GM18502 (cell line): ENCODE data around the gene ERN1.

ENCODE experiments used
- ATAC-seq: cut with Tn5 transposase; IDR thresholded peaks from one replicate; pipeline ENCODE4 v1.9.1; 2021; ENCODE audit warnings: mild to moderate bottlenecking; ENCODE audit not compliant: unreplicated experiment, poor library complexity

ERN1 gene

DNA sequence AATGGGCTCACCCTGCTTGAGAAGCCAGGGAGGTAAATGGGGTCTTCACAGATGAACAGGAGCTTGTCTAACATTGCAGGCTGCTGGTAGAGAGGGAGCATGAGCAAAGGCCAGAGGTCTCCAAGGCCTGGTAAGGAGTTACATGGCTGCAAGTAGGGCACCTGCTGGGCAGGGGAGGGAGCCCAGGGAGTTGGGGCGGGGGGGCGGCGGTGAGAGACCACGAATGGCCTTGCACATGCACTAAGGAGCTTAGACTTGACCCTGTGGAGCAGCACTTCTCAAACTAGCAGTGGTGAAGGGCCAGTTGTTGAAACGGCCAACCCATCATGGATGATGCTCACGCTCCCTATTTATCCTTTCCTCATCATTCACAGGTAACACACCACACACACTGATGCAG lies 38.4 kb downstream of the ERN1 start:
- no peak for ATAC-seq

DNA sequence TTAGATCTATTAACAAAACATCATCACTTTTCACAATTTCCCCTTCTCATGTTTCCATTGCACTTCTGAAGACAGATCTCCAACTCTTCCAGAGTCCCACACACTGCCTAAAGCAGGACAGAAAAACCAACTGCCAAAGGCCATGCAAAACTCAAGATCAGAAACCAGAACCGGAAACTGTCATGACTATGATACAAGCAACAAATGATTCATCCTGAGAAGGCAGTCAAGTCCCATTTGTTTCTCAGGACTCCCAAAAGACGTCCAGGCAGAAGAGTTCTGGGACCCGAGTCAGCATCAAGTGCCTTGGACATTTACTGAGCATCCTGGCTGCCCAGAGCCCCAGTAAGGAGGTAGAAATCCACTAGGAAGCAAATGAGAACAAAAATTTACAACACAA lies 38.8 kb downstream of the ERN1 start:
- no peak for ATAC-seq

DNA sequence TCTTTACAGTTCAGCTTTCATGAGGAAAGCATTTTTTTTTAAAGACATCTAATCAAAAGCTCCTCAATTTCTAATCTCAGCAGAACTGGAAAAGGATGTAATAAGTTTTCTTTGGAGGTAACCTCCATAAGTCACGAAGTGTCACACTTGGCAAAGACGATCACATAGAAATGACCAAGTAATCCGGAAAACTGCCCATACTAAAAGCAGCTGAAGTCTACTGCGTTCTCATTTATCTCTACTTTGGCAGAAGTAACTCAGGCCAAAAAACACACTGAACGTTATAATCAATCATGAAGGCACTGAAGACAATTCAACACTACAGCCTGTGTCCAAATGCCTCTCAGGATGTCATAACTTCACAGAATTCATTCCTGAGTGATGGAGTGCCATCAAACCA lies 39.8 kb downstream of the ERN1 start:
- ATAC-seq = no peak

DNA sequence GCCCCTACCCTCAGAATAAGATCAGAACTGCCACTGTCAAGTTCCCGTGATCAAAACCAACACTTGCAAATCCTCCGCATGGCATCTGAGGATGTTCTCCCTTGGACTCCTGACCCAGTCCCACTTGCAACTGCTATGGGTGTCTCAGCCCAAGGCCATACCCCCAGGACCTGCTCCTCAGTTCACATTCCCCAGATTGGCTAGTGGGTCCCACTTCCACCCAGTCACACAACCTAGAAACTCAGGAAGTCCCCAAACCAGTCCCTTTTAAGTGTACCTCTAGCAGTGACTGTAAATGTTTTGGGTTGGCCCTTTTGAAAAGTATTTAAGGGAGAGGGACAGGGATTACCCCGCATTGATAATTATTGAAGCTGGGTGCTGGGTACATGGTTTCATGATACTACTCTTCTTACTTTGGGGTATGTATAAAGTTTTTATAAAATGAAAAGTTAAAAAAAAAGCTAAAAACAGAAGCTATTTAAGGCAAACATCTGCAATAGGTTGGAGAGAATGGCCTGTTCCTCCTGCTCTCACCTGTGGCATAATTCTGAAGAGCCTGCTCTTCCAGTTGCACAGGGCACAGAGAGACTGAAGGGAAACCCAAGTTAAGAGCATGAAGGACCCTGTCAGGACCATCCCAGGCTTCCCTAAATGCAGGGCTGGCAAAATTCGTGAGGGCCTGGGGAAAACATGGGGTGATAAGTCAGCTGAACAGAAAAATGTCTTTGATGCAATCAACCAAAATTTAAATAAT lies 42.5 kb downstream of the ERN1 start:
- no peak for ATAC-seq

DNA sequence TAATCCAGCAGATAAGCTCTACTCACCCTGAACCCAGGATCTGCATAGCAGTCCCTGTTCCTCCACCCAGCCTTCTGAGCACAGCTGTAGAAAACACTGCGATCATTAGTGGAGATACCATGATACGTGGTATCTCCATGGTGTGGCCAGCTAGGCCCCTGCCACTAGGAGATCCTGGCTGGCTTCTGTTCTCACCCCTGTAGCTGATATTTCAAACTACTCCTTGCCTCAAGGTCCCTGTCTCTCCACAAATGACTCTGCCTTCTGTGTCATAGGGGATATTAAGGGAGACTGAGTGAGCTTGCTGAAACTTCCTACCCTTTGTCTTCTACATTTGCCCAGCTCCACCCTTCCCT lies 44.3 kb downstream of the ERN1 start:
- no peak for ATAC-seq

DNA sequence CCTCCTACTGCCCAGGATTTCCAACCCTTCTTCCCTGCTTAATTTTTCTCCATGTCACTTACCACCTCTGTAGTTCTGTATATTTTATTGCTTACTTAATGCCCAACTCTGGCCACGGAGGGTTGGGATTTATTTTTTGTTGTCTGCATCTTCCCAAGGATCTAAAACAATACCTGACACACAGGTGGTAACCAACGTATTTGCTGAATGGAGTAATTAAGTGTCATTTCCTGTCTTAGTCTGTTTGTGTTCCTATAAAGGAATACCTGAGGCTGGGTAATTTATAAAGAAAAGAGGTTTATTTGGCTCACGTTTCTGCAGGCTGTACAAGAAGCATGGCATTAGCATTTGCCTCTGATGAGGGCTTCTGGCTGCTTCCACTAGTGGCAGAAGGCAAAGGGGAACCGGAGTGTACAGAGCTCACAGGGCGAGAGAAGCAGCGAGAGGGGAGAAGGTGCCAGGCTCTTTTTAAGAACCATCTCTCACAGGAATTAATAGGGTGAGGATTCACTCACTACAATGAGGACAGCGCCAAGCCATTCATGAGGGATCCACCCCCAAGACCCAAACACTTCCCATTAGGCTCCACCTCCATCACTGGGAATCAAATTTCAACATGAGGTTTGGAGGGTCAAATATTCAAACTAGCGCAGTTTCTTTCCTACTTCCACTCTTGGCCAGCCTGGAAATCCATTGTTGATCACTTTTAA lies 44.8 kb downstream of the ERN1 start:
- no peak for ATAC-seq

DNA sequence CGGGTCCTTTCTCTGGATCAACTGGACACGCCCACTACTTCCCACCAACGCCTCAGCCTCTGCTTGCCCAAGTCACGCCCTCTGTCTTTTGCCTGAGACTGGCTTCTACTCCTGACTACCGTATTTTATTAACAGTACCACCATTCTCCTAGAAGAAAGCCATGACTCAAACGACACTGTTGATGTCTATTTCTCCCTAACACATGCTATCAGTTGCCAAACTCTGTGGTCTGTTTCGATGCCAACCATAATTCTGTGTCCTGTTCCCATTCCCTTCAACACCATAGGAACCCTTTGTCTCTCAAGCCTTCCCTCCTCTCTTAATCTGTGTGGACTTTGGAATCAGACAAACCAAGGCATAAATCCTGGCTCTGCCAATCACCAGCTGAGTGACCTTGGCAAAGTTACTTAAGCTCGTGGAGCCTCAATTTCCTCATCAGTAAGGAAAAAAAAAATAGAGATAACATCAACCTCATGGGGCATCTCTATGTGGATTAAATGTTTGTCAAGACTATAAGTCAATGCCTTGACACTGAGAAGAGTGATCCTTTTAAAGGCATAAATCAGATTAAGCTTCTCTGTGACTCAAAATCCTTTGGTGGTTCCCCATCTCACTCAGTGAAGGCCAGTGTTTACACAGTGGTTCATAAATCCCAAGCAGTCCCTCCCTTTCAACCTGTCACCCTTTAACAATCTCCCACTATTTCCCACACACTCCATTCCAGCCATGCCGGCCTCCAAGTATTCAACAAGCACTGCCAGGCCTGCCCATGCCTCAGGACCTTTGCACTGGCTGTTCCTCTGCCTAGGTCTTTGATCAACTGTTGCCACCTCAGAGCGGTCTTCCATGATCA lies 45.6 kb downstream of the ERN1 start:
- ATAC-seq = no peak

DNA sequence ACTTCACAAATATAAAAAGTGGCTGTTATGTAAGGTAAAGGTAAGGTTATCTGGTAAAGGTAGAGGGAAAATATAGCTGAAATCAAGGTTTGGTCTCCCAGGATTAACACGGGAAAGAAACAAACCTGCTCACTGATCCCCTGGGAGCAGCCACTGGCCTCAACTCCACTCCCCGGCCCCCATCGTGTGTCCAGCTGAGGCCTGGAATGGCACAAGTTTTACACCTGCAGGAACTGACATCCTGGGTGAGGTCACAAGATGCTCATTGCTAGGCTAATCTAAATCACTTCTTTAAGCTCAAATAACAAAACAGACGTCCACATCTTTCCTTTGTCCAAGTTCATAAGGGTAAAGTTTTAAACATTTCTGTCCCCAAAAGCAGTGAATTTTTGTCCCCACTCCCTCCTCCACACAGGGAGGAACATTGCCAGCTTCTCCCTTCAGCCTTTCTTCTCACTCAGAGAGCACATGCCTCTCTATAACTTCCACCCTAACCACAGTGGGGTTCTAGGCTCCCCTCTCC lies 46.3 kb downstream of the ERN1 start:
- no peak for ATAC-seq

DNA sequence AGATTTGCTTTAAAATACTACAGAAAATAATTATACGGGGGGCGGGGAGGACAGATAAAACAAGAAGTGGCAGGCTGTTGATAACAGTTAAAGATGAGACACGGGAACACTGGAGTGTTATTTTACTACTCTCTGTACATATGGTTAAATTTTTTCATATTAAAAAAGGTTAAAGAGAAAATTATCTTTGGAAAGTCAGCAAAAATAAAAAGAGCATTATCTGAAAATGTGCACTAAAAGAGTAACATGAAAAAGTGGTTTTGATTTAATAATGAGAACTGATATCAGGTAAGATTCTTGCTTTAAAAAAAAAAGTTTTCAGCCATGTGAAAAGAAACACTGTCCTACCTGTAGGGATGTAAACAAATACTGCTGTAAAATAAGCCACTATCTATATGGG lies 46.9 kb downstream of the ERN1 start:
- ATAC-seq = no peak

DNA sequence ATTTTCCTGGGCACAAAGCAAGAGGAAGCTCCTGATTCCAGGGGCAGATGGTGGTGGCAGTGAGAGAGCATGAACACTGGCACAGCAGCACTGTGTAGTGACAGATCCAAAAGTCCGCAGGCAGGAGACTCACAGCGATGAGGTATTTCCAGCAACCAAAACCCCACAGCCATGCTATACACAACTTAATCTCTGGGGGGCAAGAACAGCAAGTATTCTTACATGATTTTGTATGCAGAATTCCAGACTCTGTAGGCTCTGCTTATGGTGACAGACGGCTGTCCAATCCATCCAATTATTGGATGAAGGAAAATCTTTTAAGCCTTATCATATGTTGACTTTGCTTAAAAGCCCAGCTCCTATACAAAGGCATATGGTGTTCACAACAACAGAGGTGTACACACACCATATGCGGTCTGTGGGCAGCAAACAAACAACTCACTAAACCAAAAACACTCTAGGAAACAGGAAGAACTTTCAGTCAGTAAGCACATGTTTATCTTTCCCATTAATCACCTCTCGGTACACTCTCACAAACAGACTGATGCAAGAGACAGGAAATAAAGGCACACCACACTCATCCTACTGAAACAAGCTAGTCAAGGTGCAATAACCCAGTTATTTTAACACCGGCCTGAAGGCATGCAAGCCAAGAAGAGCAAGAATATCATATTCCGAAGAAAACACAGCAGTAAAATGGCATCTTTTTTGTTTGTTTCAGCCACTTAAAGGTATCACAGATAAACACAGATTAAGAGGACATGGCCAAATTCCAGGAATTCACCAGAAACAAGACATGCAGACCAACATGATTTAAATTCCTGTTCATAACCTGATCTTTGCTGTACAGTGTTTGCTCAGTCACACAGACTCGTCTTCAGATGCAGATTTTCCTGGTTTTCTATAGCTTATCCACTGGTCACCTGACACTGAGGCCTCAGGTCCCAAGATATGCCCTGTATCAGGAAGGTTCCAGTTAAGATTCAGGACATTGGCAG lies 47.8 kb downstream of the ERN1 start:
- no peak for ATAC-seq

DNA sequence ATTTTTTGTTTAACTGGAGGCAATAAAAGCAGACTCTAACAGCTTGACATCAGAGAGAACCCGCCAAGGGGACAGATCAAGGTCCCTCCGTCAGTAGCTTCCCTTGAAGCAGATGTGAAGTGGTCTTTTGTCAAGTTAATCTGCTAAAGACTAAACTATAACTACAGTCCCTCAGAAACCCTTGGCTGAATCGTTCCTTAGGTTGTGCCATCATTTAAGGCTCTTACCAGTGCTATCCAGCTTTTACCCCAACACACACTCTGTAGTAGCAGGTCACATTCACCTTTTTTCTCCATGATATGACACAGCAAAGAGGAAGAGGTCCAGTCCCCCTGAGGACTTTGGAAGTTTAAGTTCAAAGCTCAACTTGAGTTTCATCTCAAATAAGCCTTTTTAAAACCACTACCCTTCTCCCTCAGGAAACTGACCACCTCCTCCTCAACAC lies 49.7 kb downstream of the ERN1 start:
- no peak for ATAC-seq

DNA sequence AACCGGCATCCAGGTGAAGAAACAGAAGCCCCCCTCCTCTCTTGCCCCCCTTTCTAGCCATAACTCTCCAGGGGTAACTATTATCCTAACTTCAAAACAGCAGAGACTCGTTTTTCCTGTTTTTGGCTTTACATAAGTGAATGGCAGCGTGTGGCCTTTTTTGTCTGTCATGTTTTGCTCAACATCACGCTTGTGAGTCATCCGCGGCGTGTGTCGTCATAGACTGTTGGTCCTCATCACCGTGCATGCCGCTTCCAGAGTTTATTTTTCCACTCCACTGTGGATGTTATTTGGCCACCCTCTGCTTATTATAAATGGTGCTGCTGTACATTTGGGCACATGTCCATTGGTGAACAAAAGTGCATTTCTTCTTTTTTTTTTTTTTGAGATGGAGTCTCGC lies 52.6 kb downstream of the ERN1 start:
- ATAC-seq = no peak

DNA sequence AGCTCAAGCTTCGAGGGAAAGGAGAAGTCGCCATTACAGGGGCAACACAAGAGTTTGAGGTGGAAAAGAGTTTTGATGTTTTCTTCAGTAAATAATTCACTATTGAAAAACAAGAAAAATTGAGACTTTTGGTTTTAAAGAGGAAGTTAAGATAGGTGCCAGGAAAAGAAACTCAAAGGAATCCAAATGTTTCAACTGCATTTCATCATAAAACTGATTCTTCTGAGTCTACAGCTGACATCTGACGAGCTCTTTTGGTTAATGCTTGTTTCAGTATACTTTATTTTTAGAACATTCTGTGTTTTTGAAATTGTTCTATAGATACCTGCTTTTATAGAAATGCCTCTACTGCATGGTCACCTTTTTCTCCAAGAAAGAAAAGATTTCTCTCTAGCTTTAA lies 54.0 kb downstream of the ERN1 start:
- ATAC-seq = no peak

DNA sequence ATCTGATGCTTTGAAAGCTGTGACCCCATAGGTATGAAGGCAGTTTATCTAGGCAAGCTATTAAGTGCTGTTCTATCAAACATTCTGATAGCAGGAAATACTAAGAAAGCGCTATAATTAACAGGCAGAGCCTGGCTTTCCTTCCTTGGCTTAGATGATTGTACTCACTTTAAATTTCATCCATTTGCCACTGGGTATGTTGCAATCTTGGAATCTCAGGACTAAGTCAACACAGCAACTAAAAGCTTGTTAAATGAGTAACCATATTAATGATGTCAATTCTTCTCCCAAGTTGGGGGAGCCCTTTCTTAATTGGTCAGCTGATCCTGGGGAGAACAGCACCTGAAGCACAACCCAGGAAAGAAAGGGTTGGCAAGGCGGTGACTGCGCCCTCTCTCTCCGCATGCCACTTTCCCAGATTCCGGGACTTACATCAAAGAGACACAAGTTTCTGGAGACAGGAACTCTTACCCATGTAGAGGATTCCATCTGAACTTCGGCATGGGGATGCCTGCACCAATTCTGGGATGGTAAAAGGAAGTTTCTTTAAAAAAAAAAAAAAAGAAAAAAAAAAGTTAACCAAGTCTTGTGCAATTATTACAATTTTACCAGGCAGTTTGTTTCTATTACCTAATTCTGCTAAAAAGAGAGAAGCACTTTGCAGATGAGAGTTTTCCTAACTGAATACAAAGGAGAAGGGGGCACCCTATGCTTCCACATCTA lies 55.1 kb downstream of the ERN1 start:
- ATAC-seq = peak; percentile 15

DNA sequence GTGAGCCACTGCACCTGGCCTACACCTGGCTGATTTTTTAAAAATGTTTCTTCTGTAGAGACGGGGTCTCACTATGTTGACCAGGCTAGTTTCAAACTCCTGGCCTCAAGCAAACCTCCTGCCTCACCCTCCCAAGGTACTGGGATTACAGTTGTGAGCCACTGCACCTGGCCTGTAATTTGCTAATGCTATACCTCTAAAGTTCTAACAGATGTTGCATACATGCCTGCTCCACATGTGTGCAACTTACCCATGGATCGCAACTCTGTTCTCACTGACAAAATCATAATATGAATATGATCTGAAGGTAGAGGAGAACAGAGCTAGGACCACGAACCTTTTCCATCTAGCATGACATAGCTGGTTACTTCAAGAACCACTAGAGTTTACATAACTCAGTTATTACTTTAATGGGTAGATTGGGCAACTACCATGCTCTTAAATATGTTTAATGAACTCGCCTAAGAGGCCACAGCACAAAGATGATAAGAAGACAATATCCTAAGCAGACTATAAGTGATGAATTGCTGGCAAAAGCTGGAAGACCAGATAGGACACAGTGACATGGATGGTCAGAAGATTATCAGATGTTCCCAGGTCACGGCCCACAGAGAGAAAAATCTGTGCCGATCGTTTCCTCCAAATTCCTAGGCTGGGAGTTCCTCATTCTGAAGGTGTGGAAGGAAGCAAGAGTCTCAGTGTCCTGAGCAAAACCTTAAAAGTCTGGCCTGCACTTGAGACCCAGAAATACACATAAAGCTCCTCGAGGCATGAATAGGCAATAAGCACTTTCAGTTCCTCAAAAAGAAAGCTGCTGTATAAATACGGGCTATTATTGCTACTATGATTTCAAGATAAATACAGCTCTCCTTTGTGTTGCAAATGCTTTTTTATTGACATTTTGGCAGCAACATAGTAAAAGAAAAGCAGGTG lies 55.9 kb downstream of the ERN1 start:
- ATAC-seq = peak; percentile 86

DNA sequence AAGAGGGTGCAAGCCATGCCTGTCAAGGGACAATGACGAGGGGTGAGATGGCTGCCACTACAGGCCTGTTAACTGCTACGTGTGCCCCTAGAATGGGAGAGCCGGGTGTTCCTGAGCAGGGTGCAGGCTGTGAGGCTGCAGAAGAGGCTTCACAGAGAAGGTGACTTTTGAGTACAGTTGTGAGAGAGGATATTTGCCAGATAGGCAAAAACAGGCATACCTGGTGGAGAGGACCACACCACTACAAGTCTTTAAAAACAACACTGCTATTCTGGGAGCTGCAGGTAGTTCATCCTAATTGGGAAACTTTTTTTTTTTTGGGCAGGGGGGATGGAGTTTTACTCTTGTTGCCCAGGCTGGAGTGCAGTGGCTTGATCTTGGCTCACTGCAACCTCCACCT lies 58.8 kb downstream of the ERN1 start:
- no peak for ATAC-seq

DNA sequence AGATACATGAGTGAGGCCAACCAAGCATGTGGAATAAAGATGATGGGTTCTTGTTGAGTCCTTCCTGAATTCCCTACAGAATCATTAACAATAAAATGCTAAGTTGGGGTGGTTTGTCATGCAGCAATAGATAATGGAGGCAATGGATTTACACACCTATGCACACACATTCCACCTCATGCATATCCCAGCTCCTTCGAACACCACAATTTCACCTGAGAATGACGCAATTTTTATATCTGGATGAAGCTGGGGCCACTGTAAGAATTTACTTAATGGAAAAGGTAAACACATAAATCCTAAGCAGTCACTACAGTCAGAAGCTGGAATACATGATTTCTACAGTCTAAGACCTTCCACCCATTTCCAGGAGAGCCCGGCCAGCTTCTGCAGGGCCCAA lies 59.7 kb downstream of the ERN1 start:
- ATAC-seq = no peak

DNA sequence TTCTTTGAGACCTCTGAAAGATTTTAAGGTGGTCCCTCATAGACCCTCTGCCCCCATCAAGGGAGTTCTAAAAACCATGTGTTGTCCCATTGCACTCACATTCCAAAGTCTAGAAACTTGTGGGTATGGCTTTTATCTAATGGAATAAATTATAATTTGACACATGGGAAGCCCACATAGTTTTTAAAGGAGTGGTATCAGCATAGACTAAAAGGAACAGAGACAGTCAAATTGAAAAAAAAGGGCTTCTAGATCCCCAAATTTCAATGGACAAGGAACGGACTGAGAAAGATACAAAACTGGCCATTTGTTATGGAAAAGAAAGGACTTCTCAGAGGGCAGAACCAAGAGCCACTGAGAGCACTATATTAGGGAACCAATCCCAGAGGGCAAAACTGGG lies 60.8 kb downstream of the ERN1 start:
- ATAC-seq = no peak
